Gastrocnemius medialis (tissue), 4 donors: ENCODE data around the gene MEGF11.

Experiments used
- CTCF ChIP-seq, 5 experiments: fragments of 450-650 bp in 3 of 5; fragments of 200-600 bp in 2 of 5; sonication (generic) in 2 of 5; IDR thresholded peaks in 4 of 5; conservative IDR thresholded peaks in 1 of 5; 1 replicate in 4 of 5; 2 replicates in 1 of 5; pipeline ENCODE4 v1.5.1; 2016 to 2019; ENCODE audit warnings: antibody characterized with exemption in 5 of 5, mild to moderate bottlenecking in 3 of 5, moderate library complexity in 3 of 5
- POLR2A ChIP-seq, 2 donors: fragments of 450-650 bp; IDR thresholded peaks; one replicate each; pipeline ENCODE4 v1.6.1; 2017; ENCODE audit warnings: antibody characterized with exemption in 2 of 2, mild to moderate bottlenecking in 2 of 2, moderate library complexity in 2 of 2

GRCh38 chr15:66066481-66066880 is 187.1 kb downstream of the MEGF11 start:
- no peak for TF ChIP-seq CTCF (IDR thresholded peaks at IDR 0.05 in 4 of 5, conservative IDR thresholded peaks at IDR 0.05 in 1 of 5)
- TF ChIP-seq POLR2A (IDR thresholded peaks at IDR 0.05): no peak
